Measurements from ENCODE around the gene ADARB2.
"Not testable (repeated sequence)": the region's sequence is repeated elsewhere in the genome, so short reads cannot be mapped to it uniquely, and the experiment has no call there.

The ADARB2 gene

GRCh38 chr10:1347962-1348772, 389.2 kb downstream of the ADARB2 start:
- no peak for DNase-seq (ENCODE audit: low read depth)

GRCh38 chr10:1347525-1347924, 389.8 kb downstream of the ADARB2 start:
- DNase-seq (ENCODE audit: low read depth), result no peak

- DNase-seq (ENCODE audit: low read depth), result no peak
Observed at GRCh38 chr10:1346201-1346600, 391.1 kb downstream of the ADARB2 start.

- no peak for DNase-seq (ENCODE audit: low read depth)
Observed at GRCh38 chr10:1345368-1345767, 392.0 kb downstream of the ADARB2 start.

- DNase-seq (ENCODE audit: low read depth), result no peak
Observed at GRCh38 chr10:1344846-1345245, 392.5 kb downstream of the ADARB2 start.

- no peak for DNase-seq (ENCODE audit: low read depth)
Observed at GRCh38 chr10:1344408-1344807, 392.9 kb downstream of the ADARB2 start.

- DNase-seq (ENCODE audit: low read depth), result no peak
Observed at GRCh38 chr10:1343176-1343575, 394.1 kb downstream of the ADARB2 start.

GRCh38 chr10:1341052-1341451, 396.3 kb downstream of the ADARB2 start:
- DNase-seq (ENCODE audit: low read depth), result not testable (repeated sequence)

- no peak for DNase-seq (ENCODE audit: low read depth)
Observed at GRCh38 chr10:1339396-1339795, 397.9 kb downstream of the ADARB2 start.

- no peak for DNase-seq (ENCODE audit: low read depth)
Observed at GRCh38 chr10:1335642-1336041, 401.7 kb downstream of the ADARB2 start.

GRCh38 chr10:1333981-1334380, 403.3 kb downstream of the ADARB2 start:
- no peak for DNase-seq (ENCODE audit: low read depth)

GRCh38 chr10:1331560-1331959, 405.8 kb downstream of the ADARB2 start:
- DNase-seq (ENCODE audit: low read depth), result no peak

- DNase-seq (ENCODE audit: low read depth), result no peak
Observed at GRCh38 chr10:1329622-1330021, 407.7 kb downstream of the ADARB2 start.

- no peak for DNase-seq (ENCODE audit: low read depth)
Observed at GRCh38 chr10:1328981-1329614, 408.2 kb downstream of the ADARB2 start.

- no peak for DNase-seq (ENCODE audit: low read depth)
Observed at GRCh38 chr10:1328161-1328823, 409.0 kb downstream of the ADARB2 start.

GRCh38 chr10:1327759-1328158, 409.6 kb downstream of the ADARB2 start:
- no peak for DNase-seq (ENCODE audit: low read depth)

- not testable (repeated sequence) for DNase-seq (ENCODE audit: low read depth)
Observed at GRCh38 chr10:1326514-1326913, 410.8 kb downstream of the ADARB2 start.

- DNase-seq (ENCODE audit: low read depth), result no peak
Observed at GRCh38 chr10:1324903-1325302, 412.4 kb downstream of the ADARB2 start.

- no peak for DNase-seq (ENCODE audit: low read depth)
Observed at GRCh38 chr10:1323951-1324350, 413.4 kb downstream of the ADARB2 start.

- DNase-seq (ENCODE audit: low read depth), result no peak
Observed at GRCh38 chr10:1320739-1321320, 416.5 kb downstream of the ADARB2 start.

- no peak for DNase-seq (ENCODE audit: low read depth)
Observed at GRCh38 chr10:1316809-1317143, 420.5 kb downstream of the ADARB2 start.

GRCh38 chr10:1316121-1316808, 421.1 kb downstream of the ADARB2 start:
- no peak for DNase-seq (ENCODE audit: low read depth)

All from HS-5 (cell line).